Neuron (in vitro differentiated cells): ENCODE results near the gene CNPY3.
"Not testable (repeated sequence)": the region's sequence is repeated elsewhere in the genome, so short reads cannot be mapped to it uniquely, and the experiment has no call there.

Experiments
- H2AFZ ChIP-seq: one replicate; pipeline ENCODE4 v1.6.1; 2013; ENCODE audit warnings: low read depth, mild to moderate bottlenecking, inconsistent platforms, low read length, moderate library complexity
- H3K27me3 ChIP-seq: one replicate; pipeline ENCODE4 v1.6.1; 2013; ENCODE audit warnings: low read length; ENCODE audit not compliant: insufficient read depth
- H3K36me3 ChIP-seq: one replicate; pipeline ENCODE4 v1.6.1; 2013; ENCODE audit warnings: low read length; ENCODE audit not compliant: insufficient read depth
- H3K4me1 ChIP-seq: one replicate; pipeline ENCODE4 v1.6.1; 2013; ENCODE audit warnings: low read length; ENCODE audit not compliant: insufficient read depth
- H3K4me3 ChIP-seq: 2 replicates; pipeline ENCODE4 v1.5.1; 2013; ENCODE audit warnings: mild to moderate bottlenecking, low read length, moderate library complexity
- H3K9me3 ChIP-seq: one replicate; pipeline ENCODE4 v1.6.1; 2013; ENCODE audit warnings: low read length

CNPY3 gene

DNA sequence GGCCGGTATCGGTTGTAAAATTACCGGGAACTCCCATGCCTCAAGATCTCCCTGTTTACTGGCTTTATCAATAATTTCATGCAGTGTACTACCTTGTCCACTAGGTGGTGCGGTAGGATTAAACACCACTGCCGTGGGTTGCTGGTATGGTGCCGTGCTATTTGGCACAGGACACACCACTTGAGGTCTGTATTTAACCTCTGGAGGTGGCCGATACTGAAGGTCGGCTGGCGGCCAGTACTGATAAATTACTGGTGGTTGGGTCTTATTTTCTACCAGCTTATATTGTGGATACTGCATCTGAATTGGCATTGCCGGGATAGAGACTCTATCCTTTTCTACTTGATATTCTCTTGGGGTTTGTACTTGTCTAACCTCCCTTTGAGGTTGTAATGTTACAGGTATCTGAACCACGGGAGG, 27.7 kb upstream of the CNPY3 start:
- no peak overlapping the region for H3K4me3 ChIP-seq
- no peaks in the 10 kb centered on the region for H3K4me1 ChIP-seq
- no peaks in the 10 kb centered on the region for H3K9me3 ChIP-seq
- peak overlapping the region; percentile 64 for H2AFZ ChIP-seq
- no peaks in the 10 kb centered on the region for H3K36me3 ChIP-seq
- H3K27me3 ChIP-seq: no peaks in the 10 kb centered on the region

DNA sequence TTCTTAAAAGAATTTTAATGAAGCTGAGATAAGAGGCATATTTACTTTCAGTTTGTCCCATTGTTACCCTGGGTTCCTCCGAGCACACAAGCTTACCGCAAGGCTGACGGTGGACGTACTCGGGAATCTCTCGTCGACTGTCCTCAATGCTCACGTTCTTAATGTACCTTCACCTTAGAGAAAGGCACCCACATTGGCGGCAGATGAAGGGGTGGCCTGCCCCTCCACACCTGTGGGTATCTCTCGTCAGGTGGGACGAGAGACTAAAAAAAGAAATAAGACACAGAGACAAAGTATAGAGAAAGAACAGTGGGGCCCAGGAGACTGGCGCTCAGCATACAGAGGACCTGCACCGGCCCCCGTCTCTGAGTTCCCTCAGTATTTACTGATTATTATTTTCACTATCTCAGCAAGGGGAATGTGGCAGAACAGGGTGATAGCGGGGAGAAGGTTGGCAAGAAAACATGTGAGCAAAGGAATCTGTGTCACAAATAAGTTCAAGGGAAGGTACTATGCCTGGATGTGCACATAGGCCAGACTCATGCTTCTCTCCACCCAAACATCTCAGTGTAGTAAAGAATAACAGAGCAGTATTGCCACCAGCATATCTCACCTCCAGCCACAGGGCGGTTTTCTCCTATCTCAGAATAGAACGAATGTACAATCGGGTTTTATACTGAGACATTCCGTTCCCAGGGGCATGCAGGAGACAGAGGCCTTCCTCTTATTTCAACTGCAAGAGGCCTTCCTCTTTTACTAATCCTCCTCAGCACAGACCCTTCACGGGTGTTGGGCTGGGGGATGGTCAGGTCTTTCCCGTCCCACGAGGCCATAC, 26.6 kb upstream of the CNPY3 start:
- not testable (repeated sequence) for H3K4me3 ChIP-seq, H3K9me3 ChIP-seq, H3K36me3 ChIP-seq

GRCh38 chr6:42904467-42904866, 24.8 kb upstream of the CNPY3 start:
- no peak overlapping the region for H3K4me3 ChIP-seq
- no peaks in the 10 kb centered on the region for H3K4me1 ChIP-seq
- H3K27me3 ChIP-seq: no peaks in the 10 kb centered on the region
- no peaks in the 10 kb centered on the region for H3K9me3 ChIP-seq
- H3K36me3 ChIP-seq: no peaks in the 10 kb centered on the region
- H2AFZ ChIP-seq: no peak overlapping the region

More for the DNA sequence above, 26.6 kb upstream of the CNPY3 start:
- H3K27me3 ChIP-seq, H3K4me1 ChIP-seq: not testable (repeated sequence)
- peak overlapping the region; percentile 64 for H2AFZ ChIP-seq

DNA sequence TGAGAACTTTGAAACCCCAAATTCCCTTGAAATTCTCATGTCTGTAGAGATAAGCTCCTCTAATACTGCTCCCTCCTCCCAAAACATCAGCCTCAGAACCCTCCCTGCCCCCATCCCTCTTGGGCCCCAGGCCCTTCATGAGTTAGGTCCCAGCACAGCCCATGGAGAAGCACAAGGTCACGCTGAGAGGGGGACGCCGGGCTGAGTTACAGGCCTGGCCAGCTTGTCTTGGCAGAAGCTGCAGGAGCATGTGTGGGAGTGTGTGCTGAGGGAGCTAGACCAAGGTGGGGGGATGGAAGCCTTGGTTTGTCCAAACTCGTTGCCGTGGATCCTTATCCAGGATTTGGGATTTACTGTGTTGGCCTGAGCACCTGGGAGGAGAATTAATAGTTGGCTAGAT, 21.9 kb upstream of the CNPY3 start:
- Histone ChIP-seq H3K27me3 (no peaks in the 10 kb centered on the region), H3K4me3 (no peak overlapping the region), H2AFZ (no peak overlapping the region), H3K4me1 (no peaks in the 10 kb centered on the region), H3K36me3 (no peaks in the 10 kb centered on the region), H3K9me3 (no peaks in the 10 kb centered on the region)

DNA sequence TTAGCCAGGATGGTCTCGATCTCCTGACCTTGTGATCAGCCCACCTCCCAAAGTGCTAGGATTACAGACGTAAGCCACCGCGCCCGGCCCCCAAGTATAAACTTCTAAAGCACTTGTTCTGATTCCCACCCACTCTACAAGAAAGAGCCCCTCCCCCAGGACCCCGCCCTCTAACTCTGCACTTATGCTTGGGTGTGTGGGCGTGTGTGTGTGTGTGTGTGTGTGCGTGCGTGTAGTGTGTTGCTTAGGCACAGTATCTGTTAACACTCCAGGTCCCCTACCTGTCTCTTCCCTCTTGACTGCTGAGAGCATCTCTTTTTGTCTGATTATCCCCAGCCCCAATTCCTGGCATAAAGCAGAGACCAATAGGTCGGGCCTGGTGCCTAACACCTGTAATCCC, 19.4 kb upstream of the CNPY3 start:
- Histone ChIP-seq H3K27me3 (no peaks in the 10 kb centered on the region), H3K36me3 (no peaks in the 10 kb centered on the region), H3K4me3 (no peak overlapping the region), H2AFZ (no peak overlapping the region), H3K9me3 (no peaks in the 10 kb centered on the region), H3K4me1 (no peaks in the 10 kb centered on the region)

DNA sequence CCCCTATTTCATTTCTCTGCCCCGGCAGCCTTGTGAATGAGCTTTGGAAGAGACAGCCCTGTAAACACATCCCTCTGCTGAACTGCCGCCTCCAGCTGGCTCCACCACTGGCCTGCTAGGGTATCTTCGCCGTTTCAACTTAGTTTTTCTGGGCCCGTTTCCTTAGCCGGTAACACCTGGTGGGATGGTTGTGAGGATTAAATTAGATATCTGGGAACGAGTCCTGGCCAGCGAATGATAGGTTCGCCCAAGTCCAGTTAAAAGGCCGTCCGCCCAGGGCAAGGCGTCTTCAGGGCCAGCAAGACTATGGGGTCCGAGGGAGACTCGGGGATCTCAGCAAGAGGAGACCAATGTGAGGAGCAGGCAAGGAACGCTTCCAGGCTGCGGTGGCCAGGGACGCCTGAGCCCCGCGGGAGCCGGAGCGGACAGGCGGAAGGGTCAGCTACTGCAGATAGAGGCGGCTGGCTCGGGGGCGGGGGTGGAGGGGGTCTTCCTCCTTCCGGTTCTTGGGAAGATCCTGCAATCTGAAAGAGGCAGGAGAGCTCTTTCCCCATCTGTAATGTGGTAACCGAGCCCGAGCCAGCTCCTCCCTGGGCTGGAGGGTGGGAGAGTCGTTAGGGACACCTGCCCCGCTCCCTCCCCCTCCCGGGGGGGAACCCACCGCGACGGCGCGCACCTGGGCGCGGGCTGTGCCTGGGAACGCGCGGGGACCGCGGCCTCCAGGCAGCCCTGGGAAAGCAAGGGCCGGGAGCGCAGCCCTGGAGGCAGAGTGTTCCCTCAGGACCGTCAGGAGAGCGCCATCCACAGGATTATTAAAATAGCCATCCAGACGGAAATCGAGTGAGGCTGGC, 17.9 kb upstream of the CNPY3 start:
- Histone ChIP-seq H3K4me1 (no peaks in the 10 kb centered on the region), H2AFZ (no peak overlapping the region), H3K27me3 (no peaks in the 10 kb centered on the region), H3K9me3 (no peaks in the 10 kb centered on the region), H3K36me3 (no peaks in the 10 kb centered on the region), H3K4me3 (no peak overlapping the region)

DNA sequence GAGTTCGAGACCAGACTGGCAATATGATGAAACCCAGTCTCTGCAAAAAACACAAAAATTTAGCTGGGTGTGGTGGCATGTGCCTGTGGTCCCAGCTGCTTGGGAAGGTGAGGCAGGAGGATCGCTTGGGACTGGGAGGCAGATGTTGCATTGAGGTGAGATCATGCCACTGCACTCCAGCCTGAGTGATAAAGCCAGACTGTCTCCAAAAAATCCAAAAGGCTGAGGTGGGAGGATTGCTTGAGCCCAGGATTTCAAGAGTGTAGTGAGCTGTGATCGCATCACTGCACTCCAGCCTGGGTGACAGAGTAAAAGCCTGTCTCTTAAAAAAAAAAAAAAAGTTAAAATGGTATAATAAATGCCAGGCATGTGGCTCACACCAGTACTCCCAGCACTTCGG, 14.7 kb upstream of the CNPY3 start:
- Histone ChIP-seq H3K9me3 (no peaks in the 10 kb centered on the region), H3K36me3 (no peaks in the 10 kb centered on the region), H2AFZ (no peak overlapping the region), H3K4me1 (no peaks in the 10 kb centered on the region), H3K27me3 (no peaks in the 10 kb centered on the region), H3K4me3 (no peak overlapping the region)

DNA sequence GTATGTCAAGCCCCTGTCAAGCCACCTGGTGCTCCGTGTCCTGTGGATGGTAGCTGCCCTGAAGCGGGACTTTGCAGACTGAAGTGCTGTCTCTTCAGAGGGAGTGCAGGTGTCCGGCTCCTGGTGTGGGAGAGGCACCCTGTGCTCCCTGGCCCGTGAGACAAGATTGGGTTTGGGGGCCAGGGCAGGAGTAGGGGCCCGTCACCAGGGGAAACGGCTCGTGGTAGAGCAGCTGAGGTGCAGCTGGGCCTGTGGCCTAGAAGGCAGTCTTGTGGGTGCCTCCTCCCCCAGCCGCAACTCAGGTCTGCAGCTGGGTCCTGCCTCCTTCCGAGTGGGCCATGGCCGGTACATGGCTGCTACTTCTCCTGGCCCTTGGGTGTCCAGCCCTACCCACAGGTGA, 13.5 kb upstream of the CNPY3 start, which contains the start of gene PTCRA:
PTCRA (plus strand) TSS at position 322 of the 400 bp plus-strand sequence; CDS start at position 339, 17 bp downstream.
- H3K27me3 ChIP-seq: no peaks in the 10 kb centered on the region
- no peaks in the 10 kb centered on the region for H3K4me1 ChIP-seq
- H3K4me3 ChIP-seq: no peak within 1 kb of the TSS
- H3K9me3 ChIP-seq: no peaks in the 10 kb centered on the region
- no peaks in the 10 kb centered on the region for H3K36me3 ChIP-seq
- no peak within 1 kb of the TSS for H2AFZ ChIP-seq

GRCh38 chr6:42916288-42916687, 13.0 kb upstream of the CNPY3 start:
- no peaks in the 10 kb centered on the region for H3K9me3 ChIP-seq
- H3K4me3 ChIP-seq: no peak overlapping the region
- H3K4me1 ChIP-seq: no peaks in the 10 kb centered on the region
- H3K27me3 ChIP-seq: no peaks in the 10 kb centered on the region
- H2AFZ ChIP-seq: no peak overlapping the region
- no peaks in the 10 kb centered on the region for H3K36me3 ChIP-seq

GRCh38 chr6:42921801-42922200, 7.5 kb upstream of the CNPY3 start:
- no peaks in the 10 kb centered on the region for H3K9me3 ChIP-seq
- H3K36me3 ChIP-seq: no peaks in the 10 kb centered on the region
- H3K4me3 ChIP-seq: no peak overlapping the region
- no peak overlapping the region for H2AFZ ChIP-seq
- no peaks in the 10 kb centered on the region for H3K27me3 ChIP-seq
- H3K4me1 ChIP-seq: no peaks in the 10 kb centered on the region

GRCh38 chr6:42923666-42924065, 5.6 kb upstream of the CNPY3 start:
- H2AFZ ChIP-seq: no peak overlapping the region
- H3K4me1 ChIP-seq: peaks cover 3% of the 10 kb centered on the region
- no peaks in the 10 kb centered on the region for H3K9me3 ChIP-seq
- no peaks in the 10 kb centered on the region for H3K36me3 ChIP-seq
- no peaks in the 10 kb centered on the region for H3K27me3 ChIP-seq
- no peak overlapping the region for H3K4me3 ChIP-seq

DNA sequence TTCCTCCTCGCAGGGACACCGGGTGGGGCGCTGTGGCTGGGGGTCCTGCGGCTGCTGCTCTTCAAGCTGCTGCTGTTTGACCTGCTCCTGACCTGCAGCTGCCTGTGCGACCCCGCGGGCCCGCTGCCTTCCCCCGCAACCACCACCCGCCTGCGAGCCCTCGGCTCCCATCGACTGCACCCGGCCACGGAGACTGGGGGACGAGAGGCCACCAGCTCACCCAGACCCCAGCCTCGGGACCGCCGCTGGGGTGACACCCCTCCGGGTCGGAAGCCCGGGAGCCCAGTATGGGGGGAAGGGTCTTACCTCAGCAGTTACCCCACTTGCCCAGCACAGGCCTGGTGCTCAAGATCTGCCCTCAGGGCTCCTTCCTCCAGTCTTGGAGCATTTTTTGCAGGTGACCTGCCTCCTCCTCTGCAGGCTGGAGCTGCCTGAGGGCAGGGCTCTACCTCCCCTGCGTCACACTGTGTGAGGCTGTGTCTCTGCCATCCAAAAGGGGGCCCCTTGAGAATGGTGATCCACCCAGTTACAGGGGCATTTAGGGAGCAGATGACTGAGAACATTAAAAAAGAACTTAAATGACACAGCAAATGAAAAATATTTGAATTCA, 3.9 kb upstream of the CNPY3 start:
- Histone ChIP-seq H3K4me1 (peaks cover 3% of the 10 kb centered on the region), H3K4me3 (no peak overlapping the region), H2AFZ (no peak overlapping the region), H3K27me3 (no peaks in the 10 kb centered on the region), H3K36me3 (no peaks in the 10 kb centered on the region), H3K9me3 (no peaks in the 10 kb centered on the region)

DNA sequence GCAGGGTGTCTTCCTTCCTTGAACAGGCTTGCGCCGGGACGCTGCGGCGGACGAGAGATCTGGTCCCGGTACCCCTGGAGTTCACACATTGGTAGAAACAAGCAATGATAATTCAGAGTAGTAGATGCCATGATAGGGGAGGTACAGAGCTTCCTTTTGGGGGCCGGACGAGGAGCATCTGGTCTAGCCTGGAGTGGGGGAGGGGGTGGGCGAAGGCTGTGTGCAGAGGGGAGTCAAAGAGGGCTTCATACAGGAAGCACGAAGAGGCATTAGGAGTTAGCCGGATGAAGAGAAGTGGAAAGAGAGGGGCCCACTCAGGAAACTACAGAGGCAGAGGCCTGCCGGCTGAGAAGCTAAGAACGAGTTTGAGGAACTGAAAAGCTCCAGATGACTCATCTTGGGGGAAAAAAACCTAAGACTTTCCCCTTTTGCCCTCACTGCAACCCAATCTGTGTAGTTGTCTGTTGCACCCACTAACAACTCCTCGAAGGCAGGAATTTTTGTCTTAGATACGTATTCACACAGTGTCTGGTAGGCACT, 611 bp downstream of the CNPY3 start:
- Histone ChIP-seq H3K27me3 (no peaks in the 10 kb centered on the region), H3K36me3 (peaks cover 16% of the 10 kb centered on the region), H3K4me3 (peak overlapping the region; percentile 59), H3K9me3 (no peaks in the 10 kb centered on the region), H2AFZ (peak overlapping the region; percentile 35), H3K4me1 (peaks cover 19% of the 10 kb centered on the region)
